NOMO-1 treated with dmso at 0.1 percent for 144 hours (cell line): Measurements from ENCODE around the gene SF3B1.
"Not testable (repeated sequence)": the region's sequence is repeated elsewhere in the genome, so short reads cannot be mapped to it uniquely, and the experiment has no call there.

Experiments
- DNase-seq: peaks from one replicate; lab custom pipeline; 2025; ENCODE audit not compliant: unreplicated experiment; lab: John Stamatoyannopoulos, UW

The SF3B1 gene

GRCh38 chr2:197437380-197437779, 2.6 kb upstream of the SF3B1 start:
- DNase-seq = no peak

GRCh38 chr2:197435598-197436420, 981 bp upstream of the SF3B1 start:
- DNase-seq = no peak

- DNase-seq = no peak
Measured at GRCh38 chr2:197433780-197434438, 919 bp downstream of the SF3B1 start.

GRCh38 chr2:197432527-197432926, 2.3 kb downstream of the SF3B1 start:
- not testable (repeated sequence) for DNase-seq

GRCh38 chr2:197431858-197432257, 3.0 kb downstream of the SF3B1 start:
- DNase-seq = no peak

GRCh38 chr2:197427986-197428385, 6.8 kb downstream of the SF3B1 start:
- DNase-seq = no peak

- DNase-seq = no peak
Measured at GRCh38 chr2:197426723-197427603, 7.9 kb downstream of the SF3B1 start.

GRCh38 chr2:197425550-197425949, 9.3 kb downstream of the SF3B1 start:
- no peak for DNase-seq

- no peak for DNase-seq
Measured at GRCh38 chr2:197423307-197423706, 11.5 kb downstream of the SF3B1 start.

- DNase-seq = no peak
Measured at GRCh38 chr2:197419438-197419837, 15.4 kb downstream of the SF3B1 start.

GRCh38 chr2:197416268-197416667, 18.6 kb downstream of the SF3B1 start:
- DNase-seq = no peak

GRCh38 chr2:197414515-197414914, 20.3 kb downstream of the SF3B1 start:
- DNase-seq = no peak

- no peak for DNase-seq
Measured at GRCh38 chr2:197414039-197414438, 20.8 kb downstream of the SF3B1 start.

- no peak for DNase-seq
Measured at GRCh38 chr2:197405582-197405981, 29.2 kb downstream of the SF3B1 start.

GRCh38 chr2:197399887-197400540, 34.8 kb downstream of the SF3B1 start:
- DNase-seq = no peak

GRCh38 chr2:197398913-197399312, 35.9 kb downstream of the SF3B1 start:
- DNase-seq = no peak

- DNase-seq = no peak
Measured at GRCh38 chr2:197391220-197391717, 43.6 kb downstream of the SF3B1 start.

- no peak for DNase-seq
Measured at GRCh38 chr2:197388866-197389587, 45.8 kb downstream of the SF3B1 start.

- DNase-seq = no peak
Measured at GRCh38 chr2:197387179-197387578, 47.6 kb downstream of the SF3B1 start.

- DNase-seq = no peak
Measured at GRCh38 chr2:197386242-197386641, 48.6 kb downstream of the SF3B1 start.
